Measurements from ENCODE around the gene FAM171A2.
A peak's percentile ranks its signal among the peaks of the same experiment; 100 is the strongest.

DNA sequence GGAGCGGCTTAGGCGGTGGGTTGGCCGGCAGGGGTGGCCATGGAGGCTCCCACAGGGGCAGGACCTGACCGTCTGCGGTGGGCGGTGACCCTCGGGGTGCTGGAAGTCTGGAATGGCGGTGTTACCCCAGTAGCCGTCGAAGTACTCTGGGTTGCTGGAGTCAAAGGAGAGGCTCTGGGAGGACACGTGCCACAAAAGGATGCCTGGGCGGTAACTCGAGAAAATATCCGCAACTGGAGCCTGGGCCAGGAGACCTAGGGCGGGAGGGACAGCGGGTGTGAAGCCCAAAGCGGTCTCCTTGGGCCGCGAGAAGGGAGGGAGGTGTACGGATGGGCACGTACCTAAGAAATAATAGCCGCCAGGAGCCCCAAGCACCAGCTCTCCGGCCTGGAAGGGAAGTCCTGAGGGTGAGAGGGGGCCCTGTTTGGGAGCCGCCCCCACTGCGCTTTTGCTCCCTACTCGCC lies 21.2 kb upstream of the FAM171A2 start:
- TF ChIP-seq, protein P1, sequence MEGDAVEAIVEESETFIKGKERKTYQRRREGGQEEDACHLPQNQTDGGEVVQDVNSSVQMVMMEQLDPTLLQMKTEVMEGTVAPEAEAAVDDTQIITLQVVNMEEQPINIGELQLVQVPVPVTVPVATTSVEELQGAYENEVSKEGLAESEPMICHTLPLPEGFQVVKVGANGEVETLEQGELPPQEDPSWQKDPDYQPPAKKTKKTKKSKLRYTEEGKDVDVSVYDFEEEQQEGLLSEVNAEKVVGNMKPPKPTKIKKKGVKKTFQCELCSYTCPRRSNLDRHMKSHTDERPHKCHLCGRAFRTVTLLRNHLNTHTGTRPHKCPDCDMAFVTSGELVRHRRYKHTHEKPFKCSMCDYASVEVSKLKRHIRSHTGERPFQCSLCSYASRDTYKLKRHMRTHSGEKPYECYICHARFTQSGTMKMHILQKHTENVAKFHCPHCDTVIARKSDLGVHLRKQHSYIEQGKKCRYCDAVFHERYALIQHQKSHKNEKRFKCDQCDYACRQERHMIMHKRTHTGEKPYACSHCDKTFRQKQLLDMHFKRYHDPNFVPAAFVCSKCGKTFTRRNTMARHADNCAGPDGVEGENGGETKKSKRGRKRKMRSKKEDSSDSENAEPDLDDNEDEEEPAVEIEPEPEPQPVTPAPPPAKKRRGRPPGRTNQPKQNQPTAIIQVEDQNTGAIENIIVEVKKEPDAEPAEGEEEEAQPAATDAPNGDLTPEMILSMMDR (IDR thresholded peaks at IDR 0.05), result no peak
- TF ChIP-seq EZH2phosphoT487 (IDR thresholded peaks at IDR 0.05), result peak; percentile 1
- peak; percentile 51 for TF ChIP-seq EZH2 (IDR thresholded peaks at IDR 0.05)
